GM12874 (cell line): ENCODE results near the gene NGDN.

Source experiments
- CTCF ChIP-seq: IDR thresholded peaks from 2 replicates; pipeline ENCODE4 v1.5.1; 2011; ENCODE audit warnings: low read depth, mild to moderate bottlenecking, control low read depth, low read length, moderate library complexity; ENCODE audit not compliant: insufficient read depth

The NGDN gene

GRCh38 chr14:23521785-23522640 is 52.5 kb downstream of the NGDN start:
- no peak for TF ChIP-seq CTCF

GRCh38 chr14:23522643-23523198 is 53.2 kb downstream of the NGDN start:
- TF ChIP-seq CTCF = no peak

GRCh38 chr14:23523229-23524016 is 53.9 kb downstream of the NGDN start:
- no peak for TF ChIP-seq CTCF

GRCh38 chr14:23524954-23525353 is 55.5 kb downstream of the NGDN start:
- no peak for TF ChIP-seq CTCF

- no peak for TF ChIP-seq CTCF
Observed at GRCh38 chr14:23525611-23526010, 56.1 kb downstream of the NGDN start.
